H9 (cell line): Measurements from ENCODE around the gene RHOJ. TPM values are rescaled to one million over a fixed set of nuclear protein-coding genes. Genes with fewer than 3 reads are reported as not detected.

Source experiments
- DNase-seq: peaks from one replicate; pipeline ENCODE4 v3.0.0-alpha.2; 2017
- H2AFZ ChIP-seq: one replicate; pipeline ENCODE4 v1.6.1; 2013; ENCODE audit warnings: mild to moderate bottlenecking, low read length, control low read depth, moderate library complexity
- H2AK5ac ChIP-seq: 2 replicates; pipeline ENCODE4 v1.6.1; 2013; ENCODE audit warnings: low read length, control low read depth, mixed read lengths; ENCODE audit not compliant: insufficient read length
- H2BK120ac ChIP-seq: one replicate; pipeline ENCODE4 v1.6.1; 2013; ENCODE audit warnings: low read depth, mild to moderate bottlenecking, low read length, control low read depth, inconsistent platforms; ENCODE audit not compliant: poor library complexity, severe bottlenecking
- H2BK12ac ChIP-seq: 2 replicates; pipeline ENCODE4 v1.6.1; 2013; ENCODE audit warnings: low read length, control low read depth, mixed read lengths, low read depth; ENCODE audit not compliant: insufficient read length
- H2BK15ac ChIP-seq: 2 replicates; pipeline ENCODE4 v1.6.1; 2013; ENCODE audit warnings: low read depth, low read length, control low read depth
- H2BK20ac ChIP-seq: one replicate; pipeline ENCODE4 v1.6.1; 2013; ENCODE audit warnings: low read depth, mild to moderate bottlenecking, low read length, control low read depth, inconsistent platforms; ENCODE audit not compliant: poor library complexity, severe bottlenecking
- H2BK5ac ChIP-seq: 2 replicates; pipeline ENCODE4 v1.6.1; 2013; ENCODE audit warnings: low read length, control low read depth, mixed read lengths; ENCODE audit not compliant: insufficient read length
- H3K14ac ChIP-seq: 2 replicates; pipeline ENCODE4 v1.6.1; 2013; ENCODE audit warnings: low read length, control low read depth; ENCODE audit not compliant: insufficient read depth
- H3K18ac ChIP-seq: 2 replicates; pipeline ENCODE4 v1.6.1; 2013; ENCODE audit warnings: low read depth, mild to moderate bottlenecking, mixed read lengths, low read length, control low read depth; ENCODE audit not compliant: insufficient read length
- H3K23ac ChIP-seq: 2 replicates; pipeline ENCODE4 v1.6.1; 2013; ENCODE audit warnings: low read length, control low read depth, mixed read lengths, low read depth; ENCODE audit not compliant: insufficient read length
- H3K23me2 ChIP-seq: 2 replicates; pipeline ENCODE4 v1.6.1; 2013; ENCODE audit warnings: low read depth, mild to moderate bottlenecking, mixed read lengths, low read length, control low read depth; ENCODE audit not compliant: insufficient read length, poor library complexity, severe bottlenecking
- H3K27ac ChIP-seq: 2 replicates; pipeline ENCODE4 v1.5.1; 2013; ENCODE audit warnings: low read length, control low read depth, mixed read lengths, low read depth; ENCODE audit not compliant: insufficient read length
- H3K27me3 ChIP-seq: 2 replicates; pipeline ENCODE4 v1.6.1; 2013; ENCODE audit warnings: low read length, control low read depth, inconsistent platforms; ENCODE audit not compliant: insufficient read depth
- H3K4ac ChIP-seq: 2 replicates; pipeline ENCODE4 v1.6.1; 2013; ENCODE audit warnings: low read depth, mild to moderate bottlenecking, control low read depth, inconsistent platforms, low read length, moderate library complexity
- H3K4me1 ChIP-seq: 2 replicates; pipeline ENCODE4 v1.6.1; 2013; ENCODE audit warnings: low read length, control low read depth, inconsistent platforms; ENCODE audit not compliant: insufficient read depth
- H3K4me2 ChIP-seq: 2 replicates; pipeline ENCODE4 v1.6.1; 2013; ENCODE audit warnings: low read length, control low read depth, mixed read lengths; ENCODE audit not compliant: insufficient read length, insufficient read depth
- H3K56ac ChIP-seq: 2 replicates; pipeline ENCODE4 v1.6.1; 2013; ENCODE audit warnings: low read depth, mild to moderate bottlenecking, mixed read lengths, low read length, control low read depth; ENCODE audit not compliant: insufficient read length
- H3K79me1 ChIP-seq: 2 replicates; pipeline ENCODE4 v1.6.1; 2013; ENCODE audit warnings: low read depth, mild to moderate bottlenecking, moderate library complexity, low read length, control low read depth, inconsistent platforms; ENCODE audit not compliant: insufficient read depth, poor library complexity, severe bottlenecking
- H3K79me2 ChIP-seq: 2 replicates; pipeline ENCODE4 v1.6.1; 2013; ENCODE audit warnings: low read length, control low read depth, inconsistent platforms; ENCODE audit not compliant: insufficient read depth
- H3K9ac ChIP-seq: 2 replicates; pipeline ENCODE4 v1.6.1; 2013; ENCODE audit warnings: low read length, control low read depth, mixed read lengths; ENCODE audit not compliant: insufficient read length; ENCODE audit errors: extremely low read depth
- H3K9me3 ChIP-seq: one replicate; pipeline ENCODE4 v1.6.1; 2013; ENCODE audit warnings: low read depth, low read length, inconsistent platforms; ENCODE audit not compliant: control insufficient read depth
- H3T11ph ChIP-seq: one replicate; pipeline ENCODE4 v1.6.1; 2013; ENCODE audit warnings: mild to moderate bottlenecking, low read length, control low read depth, inconsistent platforms
- H4K20me1 ChIP-seq: one replicate; pipeline ENCODE4 v1.6.1; 2013; ENCODE audit not compliant: control insufficient read depth, insufficient read length, insufficient read depth
- H4K5ac ChIP-seq: 2 replicates; pipeline ENCODE4 v1.6.1; 2013; ENCODE audit warnings: low read depth, mild to moderate bottlenecking, mixed read lengths, low read length, control low read depth; ENCODE audit not compliant: insufficient read length
- H4K8ac ChIP-seq: replicated peaks from 2 replicates; pipeline ENCODE4 v1.6.1; 2013; ENCODE audit warnings: low read length, control low read depth, mixed read lengths, low read depth; ENCODE audit not compliant: insufficient read length
- H4K91ac ChIP-seq: 2 replicates; pipeline ENCODE4 v1.6.1; 2013; ENCODE audit warnings: low read depth, mild to moderate bottlenecking, moderate library complexity, mixed read lengths, low read length, control low read depth; ENCODE audit not compliant: insufficient read length
- H3K27ac Mint-ChIP-seq, 3 experiments: 2 replicates in 2 of 3; 3 replicates in 1 of 3; pipeline ENCODE4 v1.8.0; 2020 to 2021; ENCODE audit warnings: mixed read lengths in 3 of 3, mild to moderate bottlenecking in 1 of 3, moderate library complexity in 1 of 3
- H3K27me3 Mint-ChIP-seq: 2 replicates; pipeline ENCODE4 v1.8.0; 2021; ENCODE audit warnings: low read depth, mild to moderate bottlenecking, moderate library complexity, mixed read lengths
- H3K36me3 Mint-ChIP-seq, 3 experiments: 2 replicates in 2 of 3; 3 replicates in 1 of 3; pipeline ENCODE4 v1.8.0; 2020 to 2021; ENCODE audit warnings: low read depth in 3 of 3, mixed read lengths in 3 of 3; ENCODE audit not compliant: insufficient read depth in 1 of 3
- H3K4me1 Mint-ChIP-seq, 2 experiments: 2 replicates each; pipeline ENCODE4 v1.8.0; 2020; ENCODE audit warnings: mixed read lengths in 2 of 2
- H3K4me3 Mint-ChIP-seq, 2 experiments: 2 replicates in 1 of 2; 3 replicates in 1 of 2; pipeline ENCODE4 v1.8.0; 2020 to 2021; ENCODE audit warnings: mild to moderate bottlenecking in 2 of 2, mixed read lengths in 2 of 2, moderate library complexity in 1 of 2
- H3K9me3 Mint-ChIP-seq, 2 experiments: 2 replicates in 1 of 2; 3 replicates in 1 of 2; pipeline ENCODE4 v1.8.0; 2020; ENCODE audit warnings: mild to moderate bottlenecking in 2 of 2, mixed read lengths in 2 of 2, moderate library complexity in 1 of 2
- CTCF ChIP-seq: fragments of 200-600 bp; sonication (generic); conservative IDR thresholded peaks from 3 replicates; pipeline ENCODE4 v1.8.0; 2021; ENCODE audit warnings: antibody characterized with exemption, mild to moderate bottlenecking
- WGBS: extraction: QIAGEN DNeasy Blood & Tissue Kit; methylation state at CpG from one replicate; pipeline ENCODE4 v1.1.7; 2013; ENCODE audit warnings: missing lambda C conversion rate, low lambda C conversion rate, mixed read lengths; ENCODE audit not compliant: insufficient read length; ENCODE audit errors: extremely low coverage; 5-methylcytosine and 5-hydroxymethylcytosine counted together
- total RNA-seq: library from RNA; stranded (reverse); gene quantifications from 2 replicates; pipeline ENCODE4 v1.2.1, GENCODE V29; 2021

RHOJ gene
- total RNA-seq, 1 experiment from 2014 or later = not detected

GRCh38 chr14:63248211-63248610, 44.0 kb downstream of the RHOJ start:
- no CpG with 5 or more reads among the region's 1 CpG for WGBS
- H2AFZ ChIP-seq = no peak overlapping the region
- no peak overlapping the region for H3K4me2 ChIP-seq
- Mint-ChIP-seq H3K4me1 (no peaks in the 10 kb centered on the region), H3K4me3 (no peak overlapping the region), H3K27ac (no peak overlapping the region), H3K9me3 (no peaks in the 10 kb centered on the region; a peak in 1 of 5 replicates), H3K27me3 (no peaks in the 10 kb centered on the region), H3K36me3 (no peaks in the 10 kb centered on the region; a peak in 1 of 7 replicates)
- no peak overlapping the region for H4K8ac ChIP-seq
- H3K14ac ChIP-seq = no peak overlapping the region
- H3K9ac ChIP-seq = no peak overlapping the region
- H3K56ac ChIP-seq = no peak overlapping the region
- TF ChIP-seq CTCF = no peak
- no peak overlapping the region for H2BK5ac ChIP-seq
- no peaks in the 10 kb centered on the region for H3K79me1 ChIP-seq
- no peak overlapping the region for H3K18ac ChIP-seq
- H2BK20ac ChIP-seq = no peak overlapping the region
- no peak for DNase-seq
- H4K20me1 ChIP-seq = no peaks in the 10 kb centered on the region
- no peak overlapping the region for H2BK15ac ChIP-seq
- no peaks in the 10 kb centered on the region for H3K27me3 ChIP-seq
- H3K4me1 ChIP-seq = no peaks in the 10 kb centered on the region
- H4K91ac ChIP-seq = no peak overlapping the region
- no peak overlapping the region for H3K23ac ChIP-seq
- no peak overlapping the region for H3T11ph ChIP-seq
- no peak overlapping the region for H3K4ac ChIP-seq
- no peak overlapping the region for H2AK5ac ChIP-seq
- no peak overlapping the region for H3K27ac ChIP-seq
- H3K9me3 ChIP-seq = no peaks in the 10 kb centered on the region
- H2BK12ac ChIP-seq = no peak overlapping the region
- no peak overlapping the region for H4K5ac ChIP-seq
- no peaks in the 10 kb centered on the region for H3K79me2 ChIP-seq
- H3K23me2 ChIP-seq = no peaks in the 10 kb centered on the region
- H2BK120ac ChIP-seq = no peak overlapping the region
